Stimulated activated CD4-positive, alpha-beta T cell treated with anti-CD3 and anti-CD28 coated beads, TNF-alpha, amount 100 ng/mL, for 1 hour (primary cell): ENCODE measurements around the gene PLA2G2E.

Experiments used
- DNase-seq, 3 donors: peaks; one replicate each; pipeline ENCODE4 v3.0.0-alpha.2; 2020; ENCODE audit warnings: low read depth in 3 of 3, low spot score in 1 of 3

Gene PLA2G2E, protein sequence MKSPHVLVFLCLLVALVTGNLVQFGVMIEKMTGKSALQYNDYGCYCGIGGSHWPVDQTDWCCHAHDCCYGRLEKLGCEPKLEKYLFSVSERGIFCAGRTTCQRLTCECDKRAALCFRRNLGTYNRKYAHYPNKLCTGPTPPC

DNA sequence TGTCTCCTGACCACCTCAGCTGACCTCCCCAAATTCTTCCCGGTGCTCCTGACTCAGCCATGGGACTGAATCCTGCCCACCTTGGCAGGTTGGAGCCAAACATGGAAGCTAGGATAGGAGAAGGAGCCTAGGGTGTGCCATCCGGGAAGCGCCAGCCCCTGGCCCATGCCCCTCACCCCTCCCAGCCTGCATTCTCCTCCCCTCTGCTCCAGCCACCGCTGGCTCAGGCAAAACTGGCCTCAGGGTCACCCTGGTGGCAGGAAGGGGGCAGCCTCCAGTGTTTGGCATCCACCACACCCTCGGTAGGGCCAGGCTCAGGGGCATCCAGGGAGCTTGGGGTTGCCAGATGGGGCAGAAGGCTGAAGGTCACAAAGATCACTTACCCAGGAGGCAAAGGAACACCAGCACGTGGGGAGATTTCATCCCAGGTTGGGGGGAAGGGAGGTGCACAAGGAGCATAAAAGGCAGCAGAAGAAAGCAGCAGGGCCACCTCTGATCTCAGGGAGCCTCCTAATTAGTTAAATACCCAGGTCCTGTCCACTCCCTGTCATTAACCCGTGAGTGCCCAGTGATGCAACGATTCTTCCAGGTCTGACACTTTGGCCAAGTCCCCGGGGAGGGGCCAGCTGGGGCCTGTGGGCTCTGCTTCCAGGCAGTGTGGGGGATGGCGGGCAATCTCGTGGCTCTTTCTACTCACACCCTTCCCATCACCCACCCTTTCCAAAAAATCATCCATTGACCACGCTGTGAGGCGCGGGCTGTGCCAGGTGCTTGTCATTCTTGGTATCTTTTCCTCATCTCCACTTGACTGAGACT lies at the start of gene PLA2G2E:
Gene PLA2G2E (minus strand): TSS at position 481 of the 816 bp plus-strand sequence. CDS start 58 bp downstream, at position 423.
- DNase-seq = no peak

DNA sequence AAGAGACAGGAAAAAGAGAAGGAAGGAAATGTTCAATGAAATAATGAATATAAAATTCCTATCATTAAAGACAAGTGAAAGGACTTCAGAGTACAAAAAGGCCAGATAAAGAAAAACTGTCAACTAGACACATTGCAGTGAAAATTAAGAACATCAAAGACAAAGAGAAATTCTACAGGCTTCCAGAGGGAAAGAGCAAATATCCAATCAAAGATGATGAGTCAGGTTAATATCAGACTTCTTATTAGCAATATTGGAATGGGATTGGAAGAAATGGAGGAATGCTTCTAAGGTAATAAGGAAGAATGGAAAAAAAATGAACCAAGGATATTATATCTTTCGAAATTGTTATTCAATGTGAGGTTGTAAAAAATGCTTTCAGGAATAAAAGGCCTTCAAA lies 48.2 kb upstream of the PLA2G2E start:
- no peak for DNase-seq

DNA sequence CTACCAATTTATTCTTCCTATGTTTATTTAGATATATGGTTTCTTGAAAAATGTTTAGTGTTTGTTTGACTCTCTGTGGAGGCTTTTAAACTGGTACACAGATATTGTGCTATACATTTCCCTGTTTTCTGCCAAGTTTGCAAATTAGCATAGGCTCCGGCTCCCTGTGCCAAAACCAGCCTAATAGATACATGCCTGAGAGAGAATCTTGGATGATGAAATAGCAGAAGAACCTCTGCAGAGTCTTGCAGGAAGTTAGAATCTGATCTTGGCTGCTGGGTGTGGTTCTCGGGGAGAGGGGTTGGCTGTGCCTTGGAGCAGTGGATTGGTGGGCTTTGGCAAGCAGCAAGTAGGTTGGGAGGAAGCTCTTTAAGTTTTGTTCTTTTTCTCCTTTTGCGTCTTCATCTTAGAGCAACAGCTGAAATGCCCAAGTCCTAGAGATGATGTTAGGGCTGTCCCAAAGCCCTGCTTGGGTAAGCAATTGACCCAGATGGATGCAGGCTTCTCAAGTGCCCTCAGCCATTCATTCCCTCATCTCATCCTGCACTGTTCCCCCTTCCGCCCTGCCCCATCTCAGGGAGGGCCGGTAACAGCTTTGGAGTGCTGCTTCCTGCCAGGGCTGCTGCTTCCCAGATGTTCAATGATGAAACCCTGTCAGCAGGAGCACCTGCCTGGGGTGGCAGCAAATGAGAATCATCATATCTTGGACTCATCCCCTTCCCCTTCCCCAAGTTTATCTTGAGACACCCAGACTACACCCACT lies 46.7 kb upstream of the PLA2G2E start:
- DNase-seq = no peak

DNA sequence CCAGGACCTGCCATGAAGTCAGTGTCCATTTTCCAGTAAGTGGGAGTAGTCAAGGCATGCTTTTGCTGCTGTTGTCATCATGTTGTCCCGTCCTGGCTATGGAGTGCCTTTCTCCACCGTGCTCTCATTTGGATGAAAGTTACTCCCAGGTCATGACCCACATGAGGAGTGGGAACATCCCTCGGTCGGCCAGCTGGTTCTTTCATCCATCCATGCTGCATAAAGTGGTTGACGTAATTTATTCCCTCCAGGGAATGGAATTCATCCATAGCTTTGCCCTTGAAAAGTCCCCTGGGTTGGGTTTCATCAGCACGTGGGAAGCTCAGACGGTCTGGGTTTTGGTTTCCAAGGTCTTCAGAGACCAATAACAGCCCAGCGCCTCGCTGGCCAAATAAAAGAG lies 44.4 kb upstream of the PLA2G2E start:
- no peak for DNase-seq

DNA sequence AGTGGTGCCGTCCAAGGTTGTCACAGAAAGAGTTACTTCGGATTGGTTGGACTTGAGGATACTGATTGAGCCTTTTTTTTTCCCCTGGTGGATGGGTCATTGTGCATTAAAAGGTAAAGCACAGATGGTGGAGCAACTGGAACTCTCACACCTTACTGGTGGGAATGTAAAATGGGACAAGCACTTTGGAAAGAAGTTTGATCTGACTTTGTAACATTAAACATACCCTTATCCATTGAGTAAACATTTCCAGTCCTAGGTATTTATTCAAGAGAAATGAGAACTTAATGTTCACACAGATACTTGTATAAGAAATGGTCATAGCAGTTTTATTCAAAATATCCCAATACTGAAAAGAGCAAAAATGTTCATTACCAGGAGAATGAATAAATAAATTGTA lies 41.1 kb upstream of the PLA2G2E start:
- no peak for DNase-seq

DNA sequence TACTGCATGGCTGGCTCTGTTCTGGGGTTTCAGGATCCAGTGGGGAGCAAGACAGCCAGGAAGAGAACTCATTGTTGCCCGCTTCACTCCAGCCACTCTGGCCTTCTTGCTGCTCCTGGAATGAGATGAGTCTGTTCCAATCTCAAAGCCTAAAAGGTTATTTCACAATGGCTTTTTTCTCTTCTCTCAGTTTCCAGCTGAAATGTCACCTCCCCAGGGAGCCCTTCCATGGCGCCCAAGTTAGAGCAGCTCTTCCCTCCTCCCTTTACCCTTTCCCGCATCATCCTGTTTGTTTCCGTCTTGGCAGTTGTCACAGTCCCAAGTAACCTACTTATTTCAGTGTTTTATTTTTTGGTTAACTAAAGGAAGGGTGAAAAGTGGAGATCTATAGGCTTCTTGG lies 40.2 kb upstream of the PLA2G2E start:
- no peak for DNase-seq

DNA sequence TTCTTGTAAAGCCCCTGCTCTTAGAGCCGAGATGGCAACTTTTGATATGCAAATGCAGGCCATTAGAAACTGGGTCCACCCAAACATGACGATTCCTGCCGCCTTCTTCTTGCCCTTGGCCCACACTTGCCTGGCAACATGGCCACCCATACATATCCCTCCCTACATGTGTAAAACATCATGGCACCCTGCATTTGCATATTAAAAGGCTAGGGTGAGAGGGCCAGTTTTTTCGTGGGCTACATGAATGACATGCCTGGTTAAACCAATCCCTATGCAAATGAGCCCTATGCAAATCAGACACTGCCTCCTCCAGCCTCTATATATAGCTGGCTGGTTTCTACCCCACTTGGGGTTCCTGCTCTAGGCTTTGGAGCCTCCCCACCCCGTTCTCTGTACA lies 37.2 kb upstream of the PLA2G2E start:
- DNase-seq = no peak

DNA sequence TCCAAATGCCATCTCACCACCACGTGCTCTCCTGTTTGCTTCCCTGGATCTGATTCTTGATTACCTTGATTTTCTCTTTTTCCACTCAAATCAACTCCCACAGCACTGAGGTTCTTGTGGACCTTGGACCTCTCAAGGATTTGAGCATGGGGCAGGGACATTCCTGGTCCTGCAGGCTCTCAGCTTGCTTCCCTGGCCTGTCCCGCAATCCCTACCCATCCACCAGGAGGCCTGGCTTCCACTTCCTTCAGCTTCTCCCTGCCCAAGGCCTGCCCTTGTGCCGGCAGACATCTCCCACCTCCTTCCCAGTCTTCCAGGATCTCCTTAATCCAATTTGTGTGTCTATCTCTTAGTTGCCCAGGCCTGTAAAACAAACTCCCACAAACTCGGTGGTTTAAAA lies 34.4 kb upstream of the PLA2G2E start:
- DNase-seq = no peak

DNA sequence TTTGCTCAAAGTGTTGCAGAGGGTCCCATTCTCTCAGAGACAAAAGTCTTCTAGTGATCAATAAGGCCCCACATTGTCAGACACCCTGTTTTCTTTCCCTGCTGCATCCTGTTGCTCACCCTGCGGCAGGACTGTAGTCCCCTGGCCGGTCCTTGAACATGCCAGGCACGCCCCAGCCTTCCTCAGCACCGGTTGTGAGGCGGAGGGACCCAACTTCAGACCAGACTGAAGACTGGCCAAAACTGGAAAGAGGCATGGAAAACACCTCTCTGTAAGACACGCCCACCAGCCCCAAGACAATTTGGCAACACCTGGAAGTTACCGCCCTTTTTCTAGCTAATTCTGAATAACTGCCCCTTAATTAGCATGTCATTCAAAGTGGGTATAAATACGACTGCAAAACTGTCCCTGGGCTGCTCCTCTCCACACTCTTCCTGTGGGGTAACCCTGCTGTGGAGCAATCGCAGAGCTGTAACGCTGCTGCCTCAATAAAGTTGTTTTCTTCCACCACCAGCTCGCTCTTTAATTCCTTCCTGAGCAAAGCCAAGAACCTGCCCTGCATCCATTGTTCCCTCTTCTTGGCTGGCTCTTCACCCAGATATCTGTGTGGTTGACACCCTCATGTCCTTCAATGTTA lies 32.2 kb upstream of the PLA2G2E start:
- no peak for DNase-seq

DNA sequence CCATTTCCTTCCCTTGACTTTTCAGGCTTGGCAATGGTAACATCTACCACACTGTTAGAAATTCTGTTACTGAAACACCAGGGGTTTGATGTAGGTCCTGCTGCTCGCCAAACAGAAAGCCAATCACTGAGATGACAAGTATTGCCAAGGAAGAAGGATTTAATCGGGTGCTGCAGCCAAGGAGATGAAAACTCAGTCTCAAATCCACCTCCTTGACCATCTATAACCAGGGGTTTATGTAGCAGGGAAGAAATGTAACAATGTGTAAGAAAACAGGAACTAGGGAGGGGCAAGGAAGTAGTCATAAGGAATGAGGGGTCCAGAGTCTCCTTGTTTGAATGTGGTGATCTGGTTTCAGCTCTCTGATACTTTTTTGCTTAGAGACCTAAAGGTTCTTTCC lies 30.6 kb upstream of the PLA2G2E start:
- no peak for DNase-seq

DNA sequence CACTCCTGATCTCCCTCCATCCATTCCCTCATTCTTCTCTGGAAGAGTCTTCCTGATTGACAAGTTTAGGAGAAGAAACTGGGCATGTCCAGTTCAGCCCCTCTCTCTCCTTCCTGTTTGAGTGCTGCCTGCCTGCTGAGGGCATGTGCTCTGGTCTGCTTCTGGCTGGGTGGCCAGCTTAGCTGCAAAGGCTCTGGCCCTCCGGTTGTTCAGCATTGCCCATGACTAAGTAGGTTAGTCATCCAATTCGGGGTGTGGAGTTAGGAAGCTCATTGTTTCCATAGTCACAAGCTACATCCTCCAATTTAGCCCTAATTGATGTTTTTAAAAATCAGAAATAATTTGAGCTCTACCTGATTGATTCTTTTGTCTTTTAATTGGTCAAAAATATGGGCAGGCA lies 25.6 kb upstream of the PLA2G2E start:
- no peak for DNase-seq

DNA sequence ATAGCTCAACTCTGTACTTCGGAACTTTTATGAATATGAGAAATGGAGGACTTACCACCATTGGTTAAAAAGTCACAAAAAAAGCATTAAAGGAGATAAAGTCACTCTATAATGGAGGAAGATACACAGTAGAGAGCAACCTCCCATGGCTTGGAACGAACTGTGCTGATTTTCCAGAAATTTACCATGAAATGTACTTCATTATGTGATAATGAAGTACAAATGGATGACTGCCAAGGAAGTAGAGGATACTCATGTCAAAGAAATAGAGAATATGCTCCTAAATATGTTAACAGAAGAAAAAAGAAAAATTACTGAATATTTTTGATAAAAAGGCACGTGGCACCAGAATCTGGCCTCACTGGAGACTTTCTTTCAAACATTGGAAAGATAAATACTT lies 23.6 kb upstream of the PLA2G2E start:
- no peak for DNase-seq

DNA sequence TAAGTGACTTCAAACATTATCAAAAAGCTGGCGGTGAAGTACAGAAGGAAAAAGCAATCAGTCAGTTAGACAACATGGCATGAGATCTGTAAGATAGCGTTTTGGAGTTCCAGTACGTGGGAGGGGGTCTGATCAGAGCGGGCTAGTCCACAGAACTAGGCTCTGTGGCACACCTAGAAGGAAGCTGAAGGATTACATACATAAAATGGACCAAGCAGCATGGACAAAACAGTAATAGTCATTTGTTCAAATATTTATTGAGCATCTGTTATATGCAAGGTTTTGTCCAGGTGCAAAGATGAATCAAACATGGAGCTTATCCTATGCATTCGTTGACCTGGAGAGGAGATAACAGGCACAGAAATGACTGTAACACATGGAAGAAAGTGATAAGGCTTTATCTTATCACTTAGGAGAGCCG lies 22.9 kb upstream of the PLA2G2E start:
- DNase-seq = no peak

DNA sequence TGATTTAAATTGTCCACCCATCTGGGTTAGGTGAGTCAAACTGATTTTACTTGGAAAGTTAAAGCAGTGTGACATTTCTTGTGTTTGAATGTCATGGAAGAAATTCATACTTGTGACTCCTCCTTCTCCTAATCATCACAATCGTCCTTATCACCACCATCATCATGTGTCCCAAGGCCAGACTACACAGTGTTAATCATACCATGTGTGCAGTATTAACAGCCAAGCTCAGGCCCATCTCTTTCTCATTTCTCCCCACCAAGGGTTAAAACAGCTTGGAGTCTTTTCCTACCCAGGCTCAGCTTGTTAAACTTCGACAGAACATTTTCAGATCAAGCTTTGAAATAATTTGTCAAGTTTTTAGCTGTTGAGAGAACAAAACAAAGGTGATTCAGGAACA lies 22.5 kb upstream of the PLA2G2E start:
- no peak for DNase-seq

DNA sequence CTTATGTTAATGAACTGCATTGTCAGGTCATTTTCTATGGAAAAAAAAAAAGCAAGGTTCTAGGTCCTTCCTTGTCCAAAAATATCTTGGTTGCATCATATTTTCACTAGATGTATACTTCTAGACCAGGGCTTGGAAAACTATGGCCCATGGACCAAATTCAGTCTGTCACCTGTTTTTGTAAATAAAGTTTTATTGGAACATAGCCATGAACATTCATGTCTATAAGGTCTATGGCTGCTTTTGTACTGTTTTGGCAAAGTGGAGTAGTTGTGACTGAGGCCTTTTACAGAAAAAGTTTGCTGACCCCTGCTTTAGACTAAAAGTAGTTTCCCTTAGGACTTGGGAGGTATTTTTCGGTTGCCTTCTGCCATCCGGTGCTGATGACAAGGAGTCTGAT lies 19.2 kb upstream of the PLA2G2E start:
- DNase-seq = no peak

DNA sequence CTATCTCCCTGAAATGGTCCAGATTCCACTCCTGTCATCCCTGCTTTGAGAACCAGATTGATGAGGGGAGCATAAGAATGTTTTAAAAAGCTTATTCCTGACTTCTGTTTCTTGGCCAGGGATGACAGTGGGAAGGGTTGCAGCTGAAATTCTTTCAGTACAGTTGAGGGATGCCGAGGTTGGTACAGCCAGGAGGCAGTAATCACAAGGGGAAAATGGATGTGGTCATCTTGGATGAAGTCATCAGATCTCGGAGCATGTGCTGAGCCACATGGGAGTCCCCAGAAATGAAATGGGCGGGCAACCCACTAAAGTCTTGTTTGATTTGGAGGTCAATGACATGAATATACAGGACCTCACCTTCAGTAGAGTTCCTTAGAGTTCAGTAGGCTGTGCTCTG lies 18.7 kb upstream of the PLA2G2E start:
- DNase-seq = no peak

DNA sequence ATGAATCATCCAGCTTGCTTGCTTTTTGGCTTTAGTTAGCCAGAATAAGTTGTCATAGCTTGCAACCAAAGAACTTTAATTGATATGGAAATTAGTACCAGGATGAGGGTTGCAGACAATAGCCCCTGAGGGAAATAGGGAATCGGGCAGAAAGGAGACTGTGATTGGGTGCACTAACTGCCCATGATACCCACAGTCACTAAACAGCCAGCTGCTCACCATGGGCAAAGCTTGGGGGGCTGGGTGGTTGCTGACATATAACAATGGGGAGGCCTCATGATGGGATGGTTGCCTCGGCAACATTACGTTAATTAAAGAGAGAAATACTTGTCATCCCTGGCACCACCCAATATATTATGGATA lies 17.8 kb upstream of the PLA2G2E start:
- DNase-seq = no peak

DNA sequence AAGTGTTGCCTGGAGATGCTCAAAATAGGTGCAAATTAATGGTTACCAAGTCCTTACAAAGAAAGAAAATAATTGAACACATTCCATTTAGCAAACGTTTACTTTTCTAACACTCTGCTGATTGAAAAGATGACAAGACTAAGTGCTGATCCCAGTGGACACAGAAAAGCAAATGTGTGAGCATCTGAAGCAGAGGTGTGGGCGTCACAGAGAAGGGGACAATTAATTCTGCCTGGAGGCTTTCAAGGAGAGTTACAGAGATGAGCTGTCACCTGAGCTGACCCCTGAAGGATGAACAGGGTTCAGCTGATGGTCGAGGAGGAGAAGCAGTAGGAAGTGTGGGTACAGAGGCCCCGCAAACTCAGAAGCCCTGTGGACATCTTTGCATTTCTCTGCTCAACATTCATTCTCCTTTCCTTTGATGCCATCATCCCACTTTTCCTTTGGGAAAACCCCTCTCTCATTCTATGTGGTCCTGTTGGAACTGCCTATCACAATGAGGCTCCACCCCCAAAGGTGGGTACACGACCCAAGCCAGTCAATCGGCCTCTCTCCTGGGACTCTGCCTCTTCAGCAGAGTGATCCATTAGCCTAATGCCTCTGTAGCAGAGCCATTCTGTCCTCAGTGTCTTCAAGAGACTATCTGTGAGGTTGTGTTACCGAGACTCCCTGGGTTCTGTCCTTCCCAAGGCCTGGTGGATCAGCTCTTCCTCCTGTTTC lies 17.2 kb upstream of the PLA2G2E start:
- no peak for DNase-seq

DNA sequence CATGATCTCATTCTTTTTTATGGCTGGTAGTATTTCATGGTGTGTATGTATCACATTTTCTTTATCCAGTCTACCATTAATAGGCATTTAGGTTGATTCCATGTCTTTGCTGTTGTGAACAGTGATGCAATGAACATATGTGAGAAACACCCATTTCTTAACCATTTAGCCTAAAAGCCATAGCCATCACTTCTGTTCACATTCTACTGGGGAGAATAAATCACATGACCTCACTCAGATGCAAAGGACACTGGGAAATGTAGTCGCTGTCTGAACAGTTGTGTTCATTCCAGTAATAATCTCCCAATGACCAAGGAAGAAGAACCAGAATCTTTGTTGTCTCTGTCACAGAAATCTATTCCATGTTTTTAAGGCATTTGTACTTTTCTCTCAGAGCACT lies 15.1 kb upstream of the PLA2G2E start:
- no peak for DNase-seq

DNA sequence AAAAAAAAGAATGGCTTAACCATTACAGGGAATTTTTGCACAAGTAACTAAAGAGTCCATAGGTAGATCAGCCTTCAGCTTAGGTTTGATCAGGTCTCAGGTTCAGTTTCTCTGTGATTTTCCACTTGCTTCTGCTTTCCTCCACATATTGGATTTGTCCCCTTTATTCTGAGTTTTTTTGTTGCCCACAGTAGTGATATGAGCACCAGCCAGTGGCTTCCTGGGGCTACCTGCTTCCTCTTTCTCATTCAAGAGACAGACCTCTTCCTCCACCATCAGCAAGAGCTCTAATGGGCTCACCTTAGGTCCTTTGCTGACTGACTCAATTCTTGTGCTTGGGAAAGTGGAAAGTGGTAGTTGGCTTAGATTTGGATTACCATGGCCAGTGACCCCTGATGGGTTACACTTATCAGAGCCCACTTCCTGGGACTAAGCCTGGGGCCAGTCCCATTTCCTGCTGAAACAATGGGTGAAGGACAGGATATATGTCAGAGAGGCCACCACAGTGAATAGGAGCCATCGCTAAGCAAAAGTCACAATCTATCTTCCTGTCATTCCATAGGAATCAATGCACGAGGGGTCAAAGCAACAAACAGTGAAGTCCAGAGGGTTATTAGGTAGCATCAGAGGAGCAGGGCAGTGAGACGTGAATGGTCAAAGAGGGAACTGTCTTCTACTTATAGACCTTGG lies 12.8 kb upstream of the PLA2G2E start:
- no peak for DNase-seq

DNA sequence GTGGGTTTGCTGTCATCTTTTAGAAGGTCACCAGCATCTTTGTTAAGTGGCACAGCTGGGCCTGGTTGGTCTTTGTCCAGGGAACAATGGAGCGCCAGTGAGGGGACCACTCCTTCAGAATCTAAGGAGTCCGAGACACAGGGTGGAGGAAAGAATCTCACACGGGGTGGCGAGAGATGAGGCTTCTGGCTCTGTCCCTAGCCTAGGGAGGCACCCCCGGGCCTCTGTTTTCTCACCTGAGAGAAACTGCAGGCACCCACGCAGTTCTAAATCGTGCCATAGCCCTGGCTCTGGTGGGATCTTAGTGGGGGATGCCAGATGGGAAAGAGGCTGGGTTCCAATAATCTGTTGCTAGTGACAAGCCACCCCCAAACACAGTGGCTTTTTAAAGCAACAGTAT lies 10.9 kb upstream of the PLA2G2E start:
- no peak for DNase-seq
